Activated CD8-positive, alpha-beta T cell treated with anti-CD3 and anti-CD28 coated beads, Interleukin-2, amount 10 ng/mL, durations not matched to agents 7 days and 5 days (primary cell): ENCODE measurements around the gene ELF1. TPM values are rescaled to one million over a fixed set of nuclear protein-coding genes. Genes with fewer than 3 reads are reported as not detected.
A peak's percentile ranks its signal among the peaks of the same experiment; 100 is the strongest.

ENCODE experiments used
- ATAC-seq: fragments of 150-1000 bp; cut with Tn5 transposase; one replicate; pipeline ENCODE4 v1.10.0; 2021; ENCODE audit warnings: moderate library complexity
- CTCF ChIA-PET: fragments of 350-600 bp; sonication (Branson Sonifier 250); formaldehyde crosslinking; loops from one replicate; lab custom pipeline; 2021; ENCODE audit warnings: antibody characterized with exemption; lab: Charles Lee
- POLR2A ChIA-PET: fragments of 350-600 bp; sonication (Branson Sonifier 250); formaldehyde crosslinking; loops from one replicate; lab custom pipeline; 2021; ENCODE audit warnings: antibody characterized with exemption; lab: Charles Lee
- DNase-seq: peaks from one replicate; pipeline ENCODE4 v3.0.0-alpha.2; 2020
- H3K27ac Mint-ChIP-seq: one replicate; pipeline ENCODE4 v1.8.0; 2021; ENCODE audit warnings: mild to moderate bottlenecking, mixed read lengths
- H3K27me3 Mint-ChIP-seq: one replicate; pipeline ENCODE4 v1.8.0; 2021; ENCODE audit warnings: low read depth, mixed read lengths
- H3K36me3 Mint-ChIP-seq: one replicate; pipeline ENCODE4 v1.8.0; 2021; ENCODE audit warnings: low read depth, mixed read lengths
- H3K4me1 Mint-ChIP-seq: one replicate; pipeline ENCODE4 v1.8.0; 2021; ENCODE audit warnings: low read depth, mixed read lengths
- H3K4me3 Mint-ChIP-seq: one replicate; pipeline ENCODE4 v1.8.0; 2021; ENCODE audit warnings: mild to moderate bottlenecking, mixed read lengths
- H3K9me3 Mint-ChIP-seq: one replicate; pipeline ENCODE4 v1.8.0; 2022; ENCODE audit warnings: mixed read lengths; ENCODE audit not compliant: insufficient read depth
- total RNA-seq, 2 experiments: library from RNA; stranded (reverse); gene quantifications; one replicate each; pipeline ENCODE4 v1.2.3, GENCODE V29; 2021

Gene ELF1
- total RNA-seq, 2 experiments from 2014 or later: 106 to 107 TPM

DNA sequence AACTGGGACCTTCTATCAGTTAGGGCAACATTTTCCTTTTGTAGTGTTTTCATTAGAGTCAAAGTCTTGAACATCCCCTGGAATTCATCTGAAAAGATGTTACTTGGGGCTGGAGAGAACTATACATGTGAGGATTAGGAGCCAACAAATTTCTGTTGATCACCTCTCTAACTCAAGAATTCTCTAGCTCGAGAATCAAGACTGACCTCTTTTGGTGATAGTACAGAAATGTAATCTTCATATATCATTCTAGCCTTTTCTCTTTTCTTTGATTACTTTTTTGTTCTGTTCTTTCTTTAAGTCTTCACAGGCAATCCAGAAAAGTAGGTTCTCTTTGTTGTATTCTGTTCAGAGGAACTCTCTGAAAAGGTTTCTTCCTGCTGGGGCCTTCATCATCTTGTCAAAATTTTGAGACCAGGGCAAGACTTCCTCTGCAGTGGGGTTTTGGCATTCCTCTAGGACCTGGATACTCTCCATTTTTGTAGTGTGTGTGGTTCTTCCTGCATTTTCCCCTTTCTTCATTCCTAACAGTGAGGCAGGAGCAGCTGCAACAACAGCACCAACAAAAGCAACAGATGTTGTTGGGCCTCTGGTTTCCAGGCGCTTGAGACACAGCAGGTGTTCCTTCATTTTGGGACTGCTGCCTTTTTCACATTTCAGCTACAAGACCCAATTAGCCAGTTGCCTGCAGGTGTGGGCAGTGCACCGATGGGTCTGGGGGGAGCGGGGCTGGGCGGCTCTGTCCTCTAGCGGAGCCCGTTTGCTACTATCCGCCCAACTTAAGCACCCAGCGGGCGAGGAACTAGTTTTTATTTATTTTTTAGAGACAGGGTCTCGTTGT is 26.2 kb downstream of the ELF1 start:
- Mint-ChIP-seq H3K36me3 (peaks cover 49% of the 10 kb centered on the region), H3K27me3 (no peaks in the 10 kb centered on the region), H3K4me3 (peak overlapping the region; percentile 8), H3K9me3 (no peaks in the 10 kb centered on the region), H3K4me1 (peaks cover 78% of the 10 kb centered on the region), H3K27ac (peak overlapping the region; percentile 87)
- DNase-seq (no peak), ATAC-seq (no peak)
- CTCF ChIA-PET: interaction anchor here (0.9 to 5.9 kb wide), 13 partner anchors 9 to 215 kb away, joined by 3 to 32 read pairs (median 3); no protein-coding TSS in a partner anchor
- POLR2A ChIA-PET: interaction anchor here (0.6 to 1.7 kb wide), 4 partner anchors 14 to 67 kb away, joined by 4 to 5 read pairs (median 4); no protein-coding TSS in a partner anchor

DNA sequence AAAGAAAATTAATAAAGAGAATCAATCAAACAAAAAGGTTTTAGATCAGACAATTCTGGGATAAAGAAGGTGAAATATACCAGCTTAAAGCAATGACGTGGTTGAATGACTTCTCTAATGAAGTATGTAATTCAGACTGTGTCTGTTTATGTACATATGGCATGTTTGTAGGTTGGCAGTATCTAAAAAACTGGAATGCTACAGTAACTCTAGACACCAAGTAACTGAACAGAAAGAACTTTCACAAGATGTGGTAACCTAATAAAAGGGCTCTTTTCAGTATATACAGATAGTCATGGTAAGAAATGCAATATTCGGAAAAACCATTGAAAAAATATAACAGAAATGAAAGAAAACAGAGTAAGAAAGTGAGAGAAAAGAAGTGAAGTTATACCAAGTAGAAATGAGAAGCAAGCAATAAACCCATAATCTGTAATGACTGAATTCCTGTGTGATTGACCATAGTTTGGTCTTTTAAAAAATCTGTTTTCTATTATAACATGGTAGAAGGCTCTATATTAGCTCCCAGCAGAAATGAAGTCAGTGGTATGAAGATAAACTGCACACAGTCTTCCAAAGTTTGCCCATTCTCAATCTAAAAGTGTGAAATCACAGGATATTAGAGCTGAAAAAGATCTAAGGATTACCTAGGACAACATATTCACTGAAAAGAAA is 31.4 kb downstream of the ELF1 start:
- DNase-seq (no peak), ATAC-seq (no peak)
- Mint-ChIP-seq H3K27me3 (no peaks in the 10 kb centered on the region), H3K27ac (no peak overlapping the region), H3K9me3 (no peaks in the 10 kb centered on the region), H3K4me3 (no peak overlapping the region), H3K4me1 (peaks cover 72% of the 10 kb centered on the region), H3K36me3 (peaks cover 23% of the 10 kb centered on the region)
- CTCF ChIA-PET: interaction anchor here (4.3 to 5.9 kb wide), 2 partner anchors 13 to 15 kb away, joined by 22 to 32 read pairs; no protein-coding TSS in a partner anchor
- POLR2A ChIA-PET: interaction anchor here (3.4 to 3.9 kb wide), 2 partner anchors 15 to 29 kb away, joined by 10 to 38 read pairs; partner anchors contain the start of gene ELF1

DNA sequence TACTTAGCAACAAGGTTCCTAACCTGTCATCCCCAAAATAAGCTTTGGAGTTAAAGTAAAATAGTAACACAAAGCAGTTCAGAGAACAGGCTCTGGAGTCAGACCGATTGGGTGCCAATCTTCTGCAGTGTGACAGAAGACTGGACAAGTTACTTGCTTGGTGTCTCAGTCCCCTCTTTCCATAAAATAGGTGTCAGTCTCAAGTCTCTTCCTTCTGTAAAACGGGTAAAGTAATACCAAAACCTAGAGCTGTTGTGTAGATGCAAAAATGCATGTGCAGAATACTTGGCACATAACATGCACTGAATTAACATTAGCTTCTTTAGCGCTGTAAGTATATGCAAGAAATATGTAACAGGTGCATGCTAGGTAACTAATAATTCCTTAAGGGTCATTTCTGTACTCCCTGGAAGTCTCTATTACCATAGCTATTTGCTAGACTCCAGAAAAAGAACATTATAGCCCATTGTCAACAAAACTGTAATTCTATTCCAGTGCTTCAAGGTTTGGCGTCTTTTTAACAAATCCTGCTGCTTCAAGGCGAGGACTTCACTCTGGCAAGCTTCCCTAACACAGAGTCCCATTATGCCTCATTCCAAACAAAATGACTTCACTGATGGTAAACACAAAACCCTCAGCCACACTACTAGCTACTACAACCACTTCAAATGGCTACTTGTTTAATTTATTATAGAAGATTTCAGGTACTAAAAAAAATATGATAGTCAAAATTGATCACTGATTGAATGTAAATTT is 32.8 kb downstream of the ELF1 start:
- DNase-seq (no peak), ATAC-seq (peak; percentile 7)
- H3K27me3 Mint-ChIP-seq: no peaks in the 10 kb centered on the region
- H3K27ac Mint-ChIP-seq: peak overlapping the region; percentile 96
- POLR2A ChIA-PET: interaction anchor here (0.7 to 3.9 kb wide), 7 partner anchors 10 to 30 kb away, joined by 3 to 38 read pairs (median 5); partner anchors contain the start of gene ELF1
- H3K9me3 Mint-ChIP-seq: no peaks in the 10 kb centered on the region
- CTCF ChIA-PET: interaction anchor here (0.6 to 4.3 kb wide), 10 partner anchors 9 to 73 kb away, joined by 3 to 29 read pairs (median 4); partner anchors contain the start of gene ELF1
- peaks cover 63% of the 10 kb centered on the region for H3K4me1 Mint-ChIP-seq
- H3K36me3 Mint-ChIP-seq: peaks cover 30% of the 10 kb centered on the region
- peak overlapping the region; percentile 81 for H3K4me3 Mint-ChIP-seq

DNA sequence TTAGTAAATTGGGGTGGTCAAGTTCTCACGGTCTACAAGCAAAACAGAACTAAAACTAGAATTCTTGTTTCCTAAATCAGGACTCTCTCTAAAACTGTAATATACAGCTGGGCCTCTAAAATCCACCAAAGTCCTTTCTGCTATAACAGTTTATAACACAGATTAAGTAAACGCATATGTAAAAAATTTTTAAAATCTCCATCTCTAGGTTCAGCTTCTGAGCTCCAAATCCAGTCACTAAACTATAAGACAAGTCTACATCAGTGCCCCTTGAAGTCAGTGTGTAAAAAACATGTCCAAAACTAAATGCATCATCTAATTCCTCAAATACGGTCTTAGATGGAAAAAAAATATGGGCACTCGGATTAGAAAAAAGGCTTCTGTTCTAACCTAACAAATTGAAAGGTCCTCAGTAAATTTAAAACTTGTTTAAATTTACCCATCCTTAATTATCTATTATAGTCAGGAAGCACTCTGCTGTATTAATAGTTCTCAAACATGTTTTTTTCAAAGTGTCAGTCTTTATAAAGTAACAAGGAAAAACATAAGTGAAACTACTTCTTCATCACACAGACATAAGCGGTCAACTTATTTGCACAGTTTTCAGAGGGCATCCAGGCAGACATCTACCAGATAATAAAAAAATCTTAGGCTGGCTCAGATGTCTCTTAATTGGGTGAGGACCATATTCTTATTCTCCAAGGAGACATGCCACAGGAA is 33.6 kb downstream of the ELF1 start:
- H3K36me3 Mint-ChIP-seq: peaks cover 29% of the 10 kb centered on the region
- H3K9me3 Mint-ChIP-seq: no peaks in the 10 kb centered on the region
- DNase-seq: no peak
- peak overlapping the region; percentile 81 for H3K4me3 Mint-ChIP-seq
- no peaks in the 10 kb centered on the region for H3K27me3 Mint-ChIP-seq
- ATAC-seq: peak; percentile 10
- peaks cover 60% of the 10 kb centered on the region for H3K4me1 Mint-ChIP-seq
- ChIA-PET POLR2A (interaction anchor here (0.6 to 3.9 kb wide), 8 partner anchors 11 to 75 kb away, joined by 3 to 38 read pairs (median 6); partner anchors contain the start of gene ELF1), CTCF (interaction anchor here (0.6 to 4.3 kb wide), 14 partner anchors 10 to 75 kb away, joined by 3 to 29 read pairs (median 4); partner anchors contain the start of gene ELF1)
- peak overlapping the region; percentile 96 for H3K27ac Mint-ChIP-seq

DNA sequence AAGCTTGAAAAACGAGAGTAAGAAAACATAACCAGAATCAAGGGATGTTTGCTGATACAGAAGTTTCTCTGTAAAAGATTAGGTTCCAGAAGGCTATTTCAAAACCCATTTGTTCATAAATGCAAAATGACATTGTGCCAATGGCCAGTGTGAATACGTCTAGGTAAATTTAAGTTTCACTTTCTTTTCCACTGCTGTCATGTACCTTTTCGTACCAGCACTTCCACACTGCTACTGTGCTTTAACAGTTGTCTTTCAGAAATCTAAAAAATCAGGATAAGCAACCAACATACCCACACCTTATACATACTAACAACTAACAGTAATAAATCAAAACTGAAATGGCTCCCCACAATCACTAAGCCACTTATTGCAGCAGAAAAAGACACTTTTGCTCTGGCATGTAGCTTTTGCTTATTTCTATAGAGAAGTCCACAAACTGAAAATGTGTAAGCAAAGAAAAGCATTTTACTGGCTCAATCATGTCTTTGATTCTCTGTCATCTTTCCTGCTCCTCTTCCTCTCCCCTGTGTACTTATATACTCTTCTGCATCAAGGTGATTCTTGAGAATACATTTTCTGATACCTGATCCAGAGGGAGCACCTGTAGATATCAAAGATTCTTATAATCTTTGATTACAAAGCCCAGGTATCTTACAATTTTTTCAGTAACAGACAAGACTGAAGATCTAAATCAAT is 34.3 kb downstream of the ELF1 start:
- H3K36me3 Mint-ChIP-seq: peaks cover 35% of the 10 kb centered on the region
- H3K4me3 Mint-ChIP-seq: peak overlapping the region; percentile 81
- peak; percentile 59 for ATAC-seq
- H3K27me3 Mint-ChIP-seq: no peaks in the 10 kb centered on the region
- H3K9me3 Mint-ChIP-seq: no peaks in the 10 kb centered on the region
- ChIA-PET POLR2A (interaction anchor here (0.7 to 3.9 kb wide), 6 partner anchors 12 to 32 kb away, joined by 3 to 38 read pairs (median 6); partner anchors contain the start of gene ELF1), CTCF (interaction anchor here (0.6 to 4.3 kb wide), 10 partner anchors 8 to 75 kb away, joined by 3 to 29 read pairs (median 6); no protein-coding TSS in a partner anchor)
- DNase-seq: peak; percentile 44
- H3K4me1 Mint-ChIP-seq: peaks cover 54% of the 10 kb centered on the region
- H3K27ac Mint-ChIP-seq: peak overlapping the region; percentile 96

DNA sequence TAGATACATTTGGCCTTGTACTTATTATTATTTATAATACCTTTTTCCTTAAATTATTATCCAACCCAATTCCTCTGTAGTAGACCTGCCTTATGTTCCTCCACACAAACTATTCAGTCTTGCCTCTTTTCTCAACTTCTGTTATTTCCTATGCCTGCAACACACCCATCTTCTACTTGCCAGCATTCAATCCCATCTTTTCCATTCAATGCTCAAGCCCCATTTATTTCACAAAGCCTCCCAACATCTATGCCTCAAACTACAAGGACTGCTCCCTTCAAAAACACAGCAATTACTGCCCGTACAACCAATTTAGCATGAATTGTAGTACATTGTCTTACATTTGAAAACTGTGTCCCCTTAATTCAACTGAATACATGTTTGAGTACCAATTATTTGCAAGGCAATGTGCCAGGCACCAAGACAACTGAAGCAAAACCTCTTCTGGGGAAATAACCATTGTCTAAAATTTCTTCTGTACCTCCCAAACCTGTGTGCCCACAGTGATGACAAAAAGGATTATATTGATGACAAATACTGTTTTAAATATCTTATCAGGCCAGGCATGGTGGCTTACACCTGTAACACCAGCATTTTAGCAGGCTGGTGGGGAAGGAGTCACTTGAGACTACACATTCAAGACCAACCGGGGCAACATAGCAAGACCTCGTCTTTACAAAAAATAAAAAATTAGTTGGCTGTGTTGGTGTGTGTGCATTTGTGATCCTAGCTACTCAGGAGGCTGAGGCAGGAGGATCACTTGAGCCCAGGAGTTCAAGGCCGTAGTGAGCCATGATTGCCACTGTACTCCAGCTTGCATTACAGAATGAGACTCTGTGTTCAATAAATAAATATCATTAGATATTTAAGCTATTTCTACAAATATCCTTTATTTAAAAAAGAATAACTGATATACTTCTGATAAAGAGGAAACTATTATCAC is 35.1 kb downstream of the ELF1 start:
- POLR2A ChIA-PET: interaction anchor here (0.7 to 3.9 kb wide), 7 partner anchors 12 to 35 kb away, joined by 3 to 38 read pairs (median 5); partner anchors contain the start of gene ELF1
- Mint-ChIP-seq H3K4me1 (peaks cover 56% of the 10 kb centered on the region), H3K27ac (peak overlapping the region; percentile 96), H3K9me3 (no peaks in the 10 kb centered on the region), H3K36me3 (peaks cover 41% of the 10 kb centered on the region), H3K4me3 (peak overlapping the region; percentile 94), H3K27me3 (no peaks in the 10 kb centered on the region)
- CTCF ChIA-PET: interaction anchor here (0.9 to 4.3 kb wide), 9 partner anchors 9 to 76 kb away, joined by 3 to 29 read pairs (median 7); partner anchors contain the start of gene ELF1
- ATAC-seq (peak; percentile 4), DNase-seq (no peak)

DNA sequence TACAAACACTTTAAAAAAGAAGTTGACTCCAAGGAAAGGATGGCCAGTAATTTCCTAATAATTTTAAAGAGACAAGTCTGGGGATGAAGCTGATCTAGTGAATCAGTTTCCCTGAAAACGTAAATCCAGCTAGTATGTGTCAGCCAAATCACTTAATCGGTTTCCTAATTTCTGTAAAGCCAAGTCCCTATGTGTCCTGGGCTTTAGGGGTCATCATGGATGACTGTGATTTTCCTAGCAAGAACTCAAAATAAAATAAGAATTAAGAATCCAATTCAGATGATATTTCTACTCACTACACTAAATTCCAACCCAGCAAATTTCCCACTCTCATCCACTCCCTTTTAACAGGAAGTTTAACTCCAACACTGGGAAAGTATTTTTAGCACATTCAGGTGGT is 35.9 kb downstream of the ELF1 start:
- ATAC-seq (no peak), DNase-seq (no peak)
- ChIA-PET CTCF (interaction anchor here (0.9 kb wide), 1 partner anchor 36 kb away, joined by 3 read pairs; the partner anchor contains the start of gene ELF1), POLR2A (interaction anchor here (0.7 to 1.0 kb wide), 3 partner anchors 24 to 36 kb away, joined by 3 to 5 read pairs (median 4); partner anchors contain the start of gene ELF1)
- Mint-ChIP-seq H3K27me3 (no peaks in the 10 kb centered on the region), H3K27ac (peak overlapping the region; percentile 93), H3K4me1 (peaks cover 53% of the 10 kb centered on the region), H3K9me3 (no peaks in the 10 kb centered on the region), H3K36me3 (peaks cover 40% of the 10 kb centered on the region), H3K4me3 (peak overlapping the region; percentile 94)

DNA sequence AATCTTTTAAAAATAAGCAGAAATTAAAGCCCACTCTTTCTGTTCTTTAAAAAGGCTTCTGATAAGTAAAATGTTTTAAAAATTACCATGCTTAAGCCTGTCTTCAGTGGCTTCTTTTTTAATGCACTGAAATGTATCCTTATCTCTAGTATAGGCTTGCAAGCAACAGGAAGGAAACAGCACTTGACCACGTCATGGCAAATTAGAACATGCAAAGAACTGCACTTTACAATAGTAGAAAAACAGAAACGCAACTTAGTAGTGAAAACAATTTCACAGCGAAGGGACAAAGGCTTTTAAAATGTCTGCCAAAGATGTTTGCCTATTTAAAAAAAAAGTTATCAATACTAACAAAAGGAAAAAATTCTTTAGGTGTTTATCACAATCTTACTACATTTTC is 36.3 kb downstream of the ELF1 start:
- peak; percentile 82 for DNase-seq
- ChIA-PET POLR2A (interaction anchor here (0.7 to 4.4 kb wide), 9 partner anchors 20 to 78 kb away, joined by 3 to 40 read pairs (median 4); partner anchors contain the start of gene ELF1), CTCF (interaction anchor here (0.9 to 1.1 kb wide), 2 partner anchors 8 to 36 kb away, joined by 3 to 4 read pairs; partner anchors contain the start of gene ELF1)
- Mint-ChIP-seq H3K27ac (peak overlapping the region; percentile 93), H3K27me3 (no peaks in the 10 kb centered on the region), H3K36me3 (peaks cover 42% of the 10 kb centered on the region), H3K4me3 (peak overlapping the region; percentile 94), H3K4me1 (peaks cover 53% of the 10 kb centered on the region), H3K9me3 (no peaks in the 10 kb centered on the region)
- peak; percentile 62 for ATAC-seq

DNA sequence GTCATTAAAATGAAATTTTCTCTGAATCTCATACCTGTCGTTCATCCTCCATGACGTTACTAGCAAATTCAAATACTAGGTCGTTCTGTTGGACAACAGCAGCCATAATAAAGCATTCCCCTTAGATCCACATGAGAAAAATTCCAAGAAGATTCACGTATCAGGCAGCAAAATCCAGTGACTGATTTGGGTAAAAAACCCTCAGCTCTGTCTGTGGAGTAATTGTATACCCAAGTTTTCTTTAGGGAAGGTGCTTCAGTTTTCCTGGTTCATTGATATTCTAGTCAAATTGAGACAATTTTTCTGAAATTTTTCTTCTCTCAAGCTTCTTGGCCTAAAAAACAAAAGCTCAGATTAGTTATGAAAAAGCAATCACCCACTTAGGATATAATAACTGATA is 37.2 kb downstream of the ELF1 start:
- POLR2A ChIA-PET: interaction anchor here (0.9 to 4.4 kb wide), 13 partner anchors 12 to 79 kb away, joined by 3 to 40 read pairs (median 4); partner anchors contain the start of genes ELF1 and WBP4
- Mint-ChIP-seq H3K4me3 (peak overlapping the region; percentile 94), H3K9me3 (no peaks in the 10 kb centered on the region), H3K27ac (peak overlapping the region; percentile 88), H3K27me3 (no peaks in the 10 kb centered on the region), H3K36me3 (peaks cover 46% of the 10 kb centered on the region), H3K4me1 (peaks cover 57% of the 10 kb centered on the region)
- CTCF ChIA-PET: interaction anchor here (0.7 to 1.5 kb wide), 3 partner anchors 9 to 38 kb away, joined by 3 to 4 read pairs (median 4); no protein-coding TSS in a partner anchor
- no peak for DNase-seq
- no peak for ATAC-seq
